HCT116 (cell line): Measurements from ENCODE around the gene RPS6KA2. TPM values are rescaled to one million over a fixed set of nuclear protein-coding genes. Genes with fewer than 3 reads are reported as not detected.

Experiments used
- ATAC-seq: fragments of 200-7000 bp; cut with Tn5 transposase; 2 replicates; pipeline ENCODE4 v1.9.1; 2020; ENCODE audit warnings: mild to moderate bottlenecking, moderate library complexity
- BruUV-seq: library from RNA; stranded (reverse); fragments of 400-500 nt; replicated peaks from 2 replicates; lab custom pipeline; 2021; lab: Mats Ljungman, UMichigan
- CTCF ChIA-PET: fragments of 300-600 bp; sonication (Branson Sonifier 250); formaldehyde crosslinking; loops from one replicate; lab custom pipeline; 2021; ENCODE audit warnings: antibody characterized with exemption; lab: Charles Lee
- POLR2A ChIA-PET: fragments of 300-600, 350-600 bp; sonication (Branson Sonifier 250); formaldehyde crosslinking; loops from one replicate; lab custom pipeline; 2021; ENCODE audit warnings: antibody characterized with exemption; lab: Charles Lee
- RAD21 ChIA-PET, 2 experiments: fragments of 300-600 bp; sonication (Branson Sonifier 250); formaldehyde crosslinking; loops; one replicate each; lab custom pipeline; 2023; ENCODE audit warnings: low total read pairs in 2 of 2; ENCODE audit not compliant: uncharacterized antibody in 2 of 2, unreplicated experiment in 2 of 2, low non-redundant PET in 1 of 2; lab: Charles Lee
- DNase-seq: peaks from one replicate; pipeline ENCODE4 v3.0.0-alpha.2; 2010; ENCODE audit warnings: low read depth, low spot score
- H2AFZ ChIP-seq: fragments of 200-600 bp; shearing (Covaris generic), sonication (generic); 2 replicates; pipeline ENCODE4 v1.6.1; 2017; ENCODE audit warnings: low read depth, mixed run types, mixed read lengths, antibody characterized with exemption, low read length; ENCODE audit not compliant: poor library complexity, severe bottlenecking
- H3K27ac ChIP-seq: 2 replicates; pipeline ENCODE4 v1.5.1; 2012; ENCODE audit warnings: low read depth, low read length
- H3K27me3 ChIP-seq: fragments of 200-600 bp; sonication (generic); 2 replicates; pipeline ENCODE4 v1.6.1; 2016; ENCODE audit warnings: mixed run types, low read length, mixed read lengths; ENCODE audit not compliant: insufficient read depth
- H3K36me3 ChIP-seq, 2 experiments: fragments of 200-500 bp in 1 of 2; fragments of 200-600 bp in 1 of 2; sonication (Bioruptor generic) in 1 of 2; sonication (generic) in 1 of 2; 2 replicates each; pipeline versions ENCODE4 v1.5.1 to v1.6.1; 2014 to 2016; ENCODE audit warnings: low read length in 2 of 2, inconsistent platforms in 1 of 2, mixed read lengths in 1 of 2, mixed run types in 1 of 2; ENCODE audit not compliant: insufficient read depth in 2 of 2, control insufficient read depth in 1 of 2
- H3K4me1 ChIP-seq, 2 experiments: fragments of 200-600 bp in 1 of 2; sonication (generic) in 1 of 2; 2 replicates each; pipeline versions ENCODE4 v1.5.1 to v1.6.1; 2012 to 2017; ENCODE audit warnings: low read length in 2 of 2, inconsistent platforms in 1 of 2, mild to moderate bottlenecking in 1 of 2, mixed read lengths in 1 of 2, mixed run types in 1 of 2, moderate library complexity in 1 of 2; ENCODE audit not compliant: insufficient read depth in 2 of 2, control insufficient read depth in 1 of 2
- H3K4me2 ChIP-seq: fragments of 200-600 bp; sonication (generic); 2 replicates; pipeline ENCODE4 v1.6.1; 2017; ENCODE audit warnings: mixed run types, low read length, mixed read lengths
- H3K4me3 ChIP-seq, 2 experiments: fragments of 200-600 bp in 1 of 2; sonication (generic) in 1 of 2; replicated peaks in 1 of 2; 2 replicates each; pipeline ENCODE4 v1.5.1; 2011 to 2016; ENCODE audit warnings: low read length in 2 of 2, control low read depth in 1 of 2, low read depth in 1 of 2, mild to moderate bottlenecking in 1 of 2, mixed read lengths in 1 of 2, mixed run types in 1 of 2
- H3K79me2 ChIP-seq: fragments of 200-600 bp; sonication (generic); 2 replicates; pipeline ENCODE4 v1.6.1; 2017; ENCODE audit warnings: mild to moderate bottlenecking, mixed run types, low read length, moderate library complexity, mixed read lengths; ENCODE audit not compliant: insufficient read depth
- H3K9ac ChIP-seq: fragments of 200-600 bp; sonication (generic); 2 replicates; pipeline ENCODE4 v1.6.1; 2016; ENCODE audit warnings: low read length, mixed read lengths
- H3K9me2 ChIP-seq: fragments of 200-600 bp; sonication (generic), shearing (Covaris generic); 2 replicates; pipeline ENCODE4 v1.6.1; 2017; ENCODE audit warnings: mixed run types, mild to moderate bottlenecking, moderate library complexity; ENCODE audit not compliant: insufficient read depth
- H3K9me3 ChIP-seq, 2 experiments: fragments of 200-500 bp in 1 of 2; fragments of 200-600 bp in 1 of 2; sonication (Bioruptor generic) in 1 of 2; sonication (generic) in 1 of 2; 2 replicates each; pipeline ENCODE4 v1.6.1; 2014 to 2017; ENCODE audit warnings: low read length in 2 of 2, mixed read lengths in 2 of 2, inconsistent platforms in 1 of 2, low read depth in 1 of 2, mild to moderate bottlenecking in 1 of 2, mixed run types in 1 of 2, moderate library complexity in 1 of 2; ENCODE audit not compliant: control insufficient read depth in 1 of 2, insufficient read depth in 1 of 2
- H4K20me1 ChIP-seq: fragments of 200-600 bp; sonication (generic), shearing (Covaris generic); 2 replicates; pipeline ENCODE4 v1.6.1; 2017; ENCODE audit warnings: mixed run types, mild to moderate bottlenecking, moderate library complexity; ENCODE audit not compliant: insufficient read depth
- EZH2 ChIP-seq: fragments of 200-600 bp; sonication (generic); IDR thresholded peaks from 2 replicates; pipeline ENCODE4 v1.6.1; 2017; ENCODE audit warnings: antibody characterized with exemption, mixed run types
- EZH2phosphoT487 ChIP-seq: fragments of 200-600 bp; IDR thresholded peaks from 2 replicates; pipeline ENCODE4 v1.6.1; 2018; ENCODE audit warnings: antibody characterized with exemption, borderline replicate concordance
- FOSL1 ChIP-seq: IDR thresholded peaks from 2 replicates; pipeline ENCODE4 v1.6.1; 2012; ENCODE audit warnings: low read depth
- MAX ChIP-seq: IDR thresholded peaks from 2 replicates; pipeline ENCODE4 v1.6.1; 2012
- REST ChIP-seq: IDR thresholded peaks from 2 replicates; pipeline ENCODE4 v1.6.1; 2012; ENCODE audit warnings: low read depth
- SP1 ChIP-seq: IDR thresholded peaks from 2 replicates; pipeline ENCODE4 v1.6.1; 2012; ENCODE audit warnings: low read depth
- YY1 ChIP-seq: IDR thresholded peaks from 2 replicates; pipeline ENCODE4 v1.6.1; 2011; ENCODE audit warnings: low read length, low read depth, moderate library complexity, mild to moderate bottlenecking; ENCODE audit not compliant: insufficient replicate concordance; ENCODE audit errors: extremely low read depth
- ZNF274 ChIP-seq: fragments of 200-500 bp; sonication (Bioruptor generic); IDR thresholded peaks from 2 replicates; pipeline ENCODE4 v1.6.1; 2014; ENCODE audit warnings: mild to moderate bottlenecking, low read depth, low read length, inconsistent platforms
- intact Hi-C: fragments of 100-400 bp; cut with micrococcal nuclease; formaldehyde crosslinking; loops from 2 replicates; pipeline ENCODE4 v1.10.0; 2022
- total RNA-seq: library from RNA; stranded (reverse); gene quantifications from one replicate; pipeline ENCODE4 v1.2.1, GENCODE V29; 2021; ENCODE audit not compliant: unreplicated experiment

The RPS6KA2 gene
- total RNA-seq, 1 experiment from 2014 or later, result 8.5 TPM

- POLR2A ChIA-PET, result no interaction called here
These were observed 207.3 kb downstream of the RPS6KA2 start for GRCh38 chr6:166419717-166420116.

More at GRCh38 chr6:166419717-166420116, 207.3 kb downstream of the RPS6KA2 start:
- no peaks in the 10 kb centered on the region for H3K9me3 ChIP-seq
- no TSS peak for BruUV-seq
- no peak overlapping the region for H3K4me2 ChIP-seq
- H2AFZ ChIP-seq, result no peak overlapping the region
- TF ChIP-seq SP1 (no peak), YY1 (no peak), FOSL1 (no peak), MAX (no peak; the same call in 1 of the 2 replicates), EZH2 (no peak), EZH2phosphoT487 (no peak), ZNF274 (no peak), REST (no peak)
- H3K27ac ChIP-seq, result no peak overlapping the region
- no peak for DNase-seq
- no peak for ATAC-seq
- intact Hi-C loops, result no loop called here
- no peaks in the 10 kb centered on the region for H3K9me2 ChIP-seq
- H3K9ac ChIP-seq, result no peak overlapping the region
- ChIA-PET RAD21 (no interaction called here), CTCF (no interaction called here)
- H3K4me3 ChIP-seq, result no peak overlapping the region
- no peaks in the 10 kb centered on the region for H3K27me3 ChIP-seq
- H4K20me1 ChIP-seq, result no peaks in the 10 kb centered on the region
- H3K36me3 ChIP-seq, result no peaks in the 10 kb centered on the region
- H3K79me2 ChIP-seq, result no peaks in the 10 kb centered on the region
- H3K4me1 ChIP-seq, result peaks cover 3 to 6% of the 10 kb centered on the region in 2 experiments; a peak in 2 of 4 replicates
